CD4-positive, alpha-beta T cell treated with Interleukin-2 at 100 ng/mL for 4 hours (primary cell): Measurements from ENCODE around the gene KIAA1671.
A peak's percentile ranks its signal among the peaks of the same experiment; 100 is the strongest.
"Not testable (repeated sequence)": the region's sequence is repeated elsewhere in the genome, so short reads cannot be mapped to it uniquely, and the experiment has no call there.

Source experiments
- DNase-seq: peaks from one replicate; pipeline ENCODE4 v3.0.0-alpha.2; 2020; ENCODE audit warnings: low spot score

The KIAA1671 gene

DNA sequence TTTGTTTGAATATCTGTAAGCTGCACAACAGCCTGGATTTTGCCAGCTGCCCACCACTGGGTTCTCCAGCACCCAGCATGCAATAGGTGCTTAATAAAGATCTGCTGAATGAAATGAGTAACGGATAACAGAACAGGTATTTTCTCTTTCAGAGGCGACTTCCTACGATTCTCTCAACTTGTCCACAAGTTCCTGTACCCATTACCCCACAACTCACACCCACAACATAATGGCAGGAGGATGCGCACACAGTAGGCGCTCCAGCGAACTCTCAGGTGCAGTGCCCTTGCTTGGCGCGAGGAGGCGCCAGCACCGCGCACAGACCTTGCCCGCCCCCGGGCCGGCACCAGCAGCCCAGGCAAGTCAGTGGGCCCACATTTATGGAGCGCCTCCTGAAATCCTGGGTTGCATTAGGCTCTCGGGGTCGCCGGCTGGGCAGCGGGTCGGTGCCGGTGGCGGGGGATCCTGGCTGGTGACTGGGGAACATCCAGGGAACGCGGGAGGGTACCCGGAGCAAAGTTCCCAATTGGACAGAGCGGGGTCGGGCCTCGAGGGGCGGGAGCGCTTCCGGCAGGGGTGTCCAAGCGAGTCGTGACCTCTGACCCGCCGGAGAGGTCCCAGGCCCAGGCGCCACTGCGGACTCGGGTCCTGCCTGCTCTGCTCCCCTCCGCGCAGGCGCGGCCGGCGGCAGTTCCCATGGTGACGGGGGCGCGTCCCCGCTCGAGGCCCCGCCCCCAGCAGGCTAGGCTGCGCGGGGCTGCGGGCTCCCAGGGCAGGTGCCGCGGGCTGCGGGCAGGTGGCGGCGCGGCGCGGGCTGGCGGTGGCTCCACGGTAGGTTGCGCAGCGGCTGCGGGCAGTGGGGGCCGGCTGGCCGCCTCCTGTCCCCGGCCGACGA lies at the start of gene KIAA1671:
Gene KIAA1671 (plus strand): TSS at position 775 of the 895 bp plus-strand sequence. CDS start 75,284 bp downstream, outside the sequence.
- DNase-seq: peak; percentile 83

DNA sequence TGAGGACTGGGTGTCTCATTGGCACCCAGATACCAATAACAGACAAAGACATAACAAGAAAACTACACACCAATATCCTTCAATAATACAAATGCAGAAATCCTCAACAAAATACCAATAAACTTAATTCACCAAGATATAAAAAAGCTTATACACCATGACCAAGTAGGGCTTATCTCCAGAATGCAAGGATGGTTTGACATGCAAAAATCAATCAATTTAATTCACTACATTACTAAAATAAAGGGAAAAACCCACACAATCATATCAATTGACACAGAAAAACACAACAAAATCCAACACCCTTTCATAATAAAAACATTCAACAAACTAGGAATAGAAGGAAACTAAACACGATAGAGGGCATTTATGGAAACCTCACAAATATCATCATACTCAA lies 46.6 kb upstream of the KIAA1671 start:
- no peak for DNase-seq

DNA sequence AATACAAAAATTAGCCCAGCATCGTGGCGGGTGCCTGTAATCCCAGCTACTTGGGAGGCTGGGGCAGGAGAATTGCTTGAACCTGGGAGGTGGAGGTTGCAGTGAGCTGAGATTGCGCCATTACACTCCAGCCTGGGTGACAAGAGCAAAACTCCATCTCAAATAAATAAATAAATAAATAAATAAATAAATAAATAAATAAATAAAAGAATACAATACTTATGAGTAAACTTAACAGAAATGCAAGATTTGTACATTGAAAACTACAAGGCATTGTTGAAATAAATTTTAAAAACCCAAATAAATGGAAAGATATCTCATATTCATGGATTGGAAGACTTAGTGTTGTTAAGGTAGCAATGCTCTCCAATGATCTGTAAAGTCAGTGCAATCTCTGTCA lies 45.4 kb upstream of the KIAA1671 start:
- DNase-seq: not testable (repeated sequence)

DNA sequence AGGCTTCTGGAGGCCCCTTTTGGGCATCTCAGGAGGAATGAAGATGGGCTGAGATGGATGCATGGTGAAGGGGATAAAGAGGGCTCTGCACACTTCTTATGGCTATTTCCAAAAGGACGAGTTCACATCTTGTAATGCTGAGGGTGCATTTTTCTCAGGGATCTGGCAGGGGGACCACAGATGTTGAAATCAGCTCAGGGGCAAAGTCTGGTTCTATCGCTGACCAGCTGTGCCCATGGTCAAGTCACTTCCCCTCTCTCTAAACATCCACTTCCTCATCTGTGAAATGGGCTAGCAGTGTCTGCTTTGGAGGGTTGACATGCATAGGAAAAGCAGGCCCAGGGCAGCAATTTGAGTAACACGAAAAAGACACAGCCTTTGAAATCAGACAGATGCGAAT lies 32.5 kb upstream of the KIAA1671 start:
- no peak for DNase-seq

DNA sequence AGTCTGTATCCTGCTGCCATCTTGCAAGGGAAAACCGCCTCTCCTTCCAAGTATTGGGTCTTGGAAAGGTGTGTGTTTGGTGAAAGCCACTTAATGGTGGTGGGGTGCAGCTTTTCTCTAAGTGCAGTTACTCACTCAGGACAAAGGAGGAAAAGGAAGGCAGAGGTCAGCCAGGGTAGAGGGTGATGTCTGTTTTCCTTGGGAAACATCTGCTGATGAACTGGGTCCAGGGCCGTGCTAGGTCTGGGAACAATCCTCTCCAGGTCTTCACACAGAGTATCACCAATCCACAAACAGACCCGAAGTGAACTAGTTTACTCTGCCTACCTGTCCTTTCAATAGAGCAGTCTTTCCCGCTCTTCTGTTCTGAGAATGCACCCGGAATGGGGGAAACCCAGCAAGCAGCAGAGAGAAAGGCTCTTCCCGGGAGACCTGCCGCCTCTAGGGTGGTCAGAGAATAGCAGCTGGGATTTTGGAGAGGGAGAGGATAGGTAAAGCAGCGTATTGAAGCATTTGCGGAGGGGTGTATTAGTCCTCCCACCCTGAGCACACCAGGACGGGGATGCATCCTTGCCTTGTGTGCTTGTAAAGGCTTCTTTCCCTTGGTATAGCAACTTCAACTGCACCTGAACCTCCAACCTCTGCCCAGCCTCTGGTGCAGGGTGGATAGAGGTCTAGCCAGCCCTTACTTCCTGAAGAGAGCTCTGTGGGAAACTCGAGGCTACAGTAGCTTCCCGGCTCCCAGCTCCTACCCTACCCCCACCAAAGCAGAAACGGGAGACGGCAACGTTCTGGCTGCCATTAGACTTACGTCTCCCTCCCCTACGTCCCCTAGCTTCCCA lies 26.7 kb upstream of the KIAA1671 start:
- DNase-seq: no peak

DNA sequence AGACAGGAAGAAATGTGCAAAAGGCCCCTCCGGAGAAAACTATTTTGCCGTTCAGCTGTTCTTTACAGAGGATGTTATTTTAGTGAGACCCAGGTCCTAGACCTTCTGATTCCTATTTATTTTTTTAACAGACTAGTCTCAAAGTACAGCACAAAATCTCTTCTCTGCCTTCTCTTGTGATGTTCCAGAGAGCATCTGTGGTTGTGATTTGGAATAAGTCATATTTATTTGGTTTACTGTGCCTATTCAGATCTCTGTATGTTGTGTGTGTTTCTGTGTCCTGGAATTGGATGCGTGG lies 26.1 kb upstream of the KIAA1671 start:
- no peak for DNase-seq

DNA sequence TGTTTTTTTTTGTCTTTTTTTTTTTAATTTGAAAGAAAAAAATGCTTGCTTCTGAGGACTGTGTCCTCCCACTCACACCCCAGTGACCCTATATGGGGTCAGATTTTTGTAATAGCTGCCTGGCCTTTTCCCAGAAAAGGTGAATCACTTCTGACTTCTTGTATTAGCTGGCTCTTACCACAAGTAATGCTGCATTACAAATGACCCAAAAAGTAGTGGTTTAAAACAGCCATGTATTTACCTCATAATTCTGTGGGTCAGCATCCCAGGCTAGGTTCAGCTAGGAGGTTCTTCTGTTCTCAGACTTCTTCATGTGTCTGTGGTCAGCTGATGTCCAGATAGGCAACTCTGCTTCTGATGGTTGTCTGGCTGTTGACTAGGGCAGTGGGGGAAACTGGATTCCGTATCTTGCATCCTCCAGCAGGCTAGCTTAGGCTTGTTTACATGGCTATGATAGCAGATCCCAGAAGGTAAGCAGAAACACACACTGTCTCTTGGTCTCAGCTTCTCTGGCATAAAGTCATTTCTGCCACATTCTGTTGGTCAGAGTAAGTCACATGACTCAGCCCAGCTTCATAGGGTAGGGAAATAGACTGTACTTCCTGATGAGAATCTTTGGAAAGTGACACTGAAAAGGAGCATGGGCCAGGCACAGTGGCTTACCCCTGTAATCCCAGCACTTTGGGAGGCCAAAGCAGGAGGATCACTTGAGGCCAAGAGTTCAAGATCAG lies 25.5 kb upstream of the KIAA1671 start:
- DNase-seq: no peak

DNA sequence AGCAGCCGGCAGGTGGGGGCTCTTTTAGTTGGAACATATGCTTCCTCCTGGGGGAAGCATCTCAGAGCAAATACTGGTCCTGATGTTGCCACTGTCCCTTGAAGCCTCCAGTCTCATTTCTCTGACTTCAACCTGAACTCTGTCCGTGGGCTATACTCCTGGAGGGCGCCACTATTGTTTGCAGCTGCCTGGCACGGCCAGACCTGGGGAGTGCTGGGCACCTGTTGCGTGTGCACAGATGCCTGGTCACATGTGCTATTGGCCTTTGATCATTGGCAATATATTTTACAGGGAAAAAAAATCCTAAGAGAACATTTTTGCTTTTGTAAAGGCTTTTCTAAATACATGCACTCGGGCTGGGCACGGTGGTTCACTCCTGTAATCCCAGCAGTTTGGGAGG lies 24.2 kb upstream of the KIAA1671 start:
- no peak for DNase-seq

DNA sequence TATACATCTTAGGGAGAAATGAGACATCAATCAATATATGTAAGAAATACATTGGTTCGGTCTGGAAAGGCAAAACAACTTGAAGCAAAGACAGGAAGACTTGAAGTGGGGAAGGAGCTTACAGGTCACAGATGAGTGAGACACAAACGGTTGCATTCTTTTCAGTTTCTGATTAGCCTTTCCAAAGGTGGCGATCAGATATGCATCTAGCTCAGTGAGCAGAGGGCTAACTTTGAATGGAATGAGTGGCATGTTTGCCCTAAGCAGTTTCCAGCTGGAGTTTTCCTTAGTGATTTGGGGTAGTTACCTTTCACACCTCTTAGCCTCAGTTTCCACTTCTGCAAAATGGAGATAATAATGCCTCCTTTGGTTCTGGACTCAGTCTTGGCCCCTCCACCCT lies 21.8 kb upstream of the KIAA1671 start:
- no peak for DNase-seq

DNA sequence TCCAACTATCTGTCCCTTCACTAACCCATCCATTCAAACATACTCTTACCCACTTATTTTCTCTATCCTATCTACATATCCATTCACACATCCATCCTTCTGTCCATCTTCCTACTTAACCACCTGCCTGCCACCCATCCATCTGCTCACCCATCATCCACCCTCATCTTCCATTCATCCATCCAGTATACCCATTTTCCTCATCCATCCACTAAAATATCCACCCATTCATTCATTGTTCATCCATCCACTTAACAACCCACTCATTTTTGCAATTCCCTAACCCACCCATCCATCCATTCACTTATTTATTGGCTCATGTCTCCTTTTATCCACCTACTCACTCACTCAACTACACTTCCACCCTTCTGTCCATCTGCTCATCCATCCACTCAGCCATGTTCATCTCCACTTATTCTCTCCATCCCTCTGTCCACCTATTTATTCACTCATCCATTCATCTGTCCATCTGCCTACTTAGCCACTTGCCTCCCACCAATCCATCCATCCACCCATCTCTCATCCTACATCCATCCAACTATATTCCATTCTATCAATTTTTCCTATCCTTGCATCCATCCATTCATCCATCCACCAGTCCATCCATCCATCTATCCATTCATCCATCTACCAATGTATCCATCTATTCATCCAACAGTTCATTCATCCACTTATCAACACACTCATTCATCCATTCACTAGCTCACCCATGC lies 16.6 kb upstream of the KIAA1671 start:
- DNase-seq: no peak

DNA sequence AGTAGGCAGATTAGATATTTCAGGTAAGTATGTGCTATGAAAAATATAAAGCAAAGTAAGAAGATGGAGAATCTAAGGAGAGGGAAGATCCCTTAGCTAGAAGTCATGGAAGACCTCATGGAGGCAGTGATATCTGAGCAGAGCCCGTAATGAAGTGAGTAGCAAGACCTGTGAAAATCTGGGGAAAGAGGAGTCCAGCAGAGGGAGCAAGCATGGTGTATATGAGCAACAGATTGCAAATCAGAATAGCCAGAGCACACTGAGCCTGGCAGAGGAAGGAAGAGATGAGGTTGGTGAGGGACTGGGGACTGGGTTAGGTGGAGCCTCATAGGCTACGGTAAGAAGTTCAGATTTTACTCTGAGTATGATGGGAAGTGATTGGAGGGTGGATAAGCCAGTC lies 15.4 kb upstream of the KIAA1671 start:
- DNase-seq: no peak

DNA sequence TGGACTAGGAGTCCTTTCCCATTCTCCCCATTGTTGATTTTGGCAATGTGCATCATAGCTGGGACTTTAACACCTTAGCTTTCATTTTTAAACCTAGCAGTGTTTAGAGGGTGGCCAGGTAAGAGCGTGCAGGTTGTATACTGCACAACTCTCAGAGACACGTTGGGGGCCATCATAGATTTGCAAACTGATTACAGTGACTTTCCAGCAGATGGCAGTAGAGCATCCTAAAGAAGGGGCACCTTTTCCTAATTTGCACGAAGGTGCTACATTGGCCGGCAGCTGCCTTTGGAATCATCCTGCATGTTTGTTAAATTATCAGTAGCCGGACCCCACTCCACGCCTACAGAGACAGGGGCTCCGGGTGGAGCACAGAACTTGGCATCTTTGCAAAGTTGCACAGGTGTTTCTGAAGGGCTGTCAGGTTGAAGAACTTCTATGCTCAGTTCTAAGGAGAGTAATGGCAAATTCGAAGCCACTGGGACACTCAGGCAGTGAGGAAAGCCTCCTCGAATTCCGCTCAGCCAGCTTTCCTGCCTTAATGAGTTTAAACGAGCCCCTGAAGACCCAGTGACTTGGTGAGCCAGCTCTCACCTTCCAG lies 13.7 kb upstream of the KIAA1671 start:
- peak; percentile 59 for DNase-seq

DNA sequence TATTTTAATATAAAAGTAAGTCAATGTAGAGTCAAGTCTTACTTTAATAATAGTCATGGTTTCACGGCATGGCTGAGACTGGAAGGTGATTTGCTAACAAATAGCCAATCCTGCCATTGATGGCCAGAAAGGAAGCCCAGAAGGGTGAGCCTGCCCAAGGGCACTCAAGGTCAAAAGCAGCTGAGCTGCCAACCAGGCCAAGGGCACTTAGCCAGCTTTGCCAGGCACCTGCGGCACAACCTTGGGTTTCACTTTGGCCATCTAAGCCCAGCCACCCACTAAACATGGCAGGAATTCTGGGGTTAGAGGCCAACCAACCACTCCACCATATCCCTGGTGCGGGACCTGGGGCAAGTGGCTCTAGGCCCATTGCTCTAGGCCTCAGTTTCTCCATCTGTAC lies 10.2 kb upstream of the KIAA1671 start:
- DNase-seq: no peak

DNA sequence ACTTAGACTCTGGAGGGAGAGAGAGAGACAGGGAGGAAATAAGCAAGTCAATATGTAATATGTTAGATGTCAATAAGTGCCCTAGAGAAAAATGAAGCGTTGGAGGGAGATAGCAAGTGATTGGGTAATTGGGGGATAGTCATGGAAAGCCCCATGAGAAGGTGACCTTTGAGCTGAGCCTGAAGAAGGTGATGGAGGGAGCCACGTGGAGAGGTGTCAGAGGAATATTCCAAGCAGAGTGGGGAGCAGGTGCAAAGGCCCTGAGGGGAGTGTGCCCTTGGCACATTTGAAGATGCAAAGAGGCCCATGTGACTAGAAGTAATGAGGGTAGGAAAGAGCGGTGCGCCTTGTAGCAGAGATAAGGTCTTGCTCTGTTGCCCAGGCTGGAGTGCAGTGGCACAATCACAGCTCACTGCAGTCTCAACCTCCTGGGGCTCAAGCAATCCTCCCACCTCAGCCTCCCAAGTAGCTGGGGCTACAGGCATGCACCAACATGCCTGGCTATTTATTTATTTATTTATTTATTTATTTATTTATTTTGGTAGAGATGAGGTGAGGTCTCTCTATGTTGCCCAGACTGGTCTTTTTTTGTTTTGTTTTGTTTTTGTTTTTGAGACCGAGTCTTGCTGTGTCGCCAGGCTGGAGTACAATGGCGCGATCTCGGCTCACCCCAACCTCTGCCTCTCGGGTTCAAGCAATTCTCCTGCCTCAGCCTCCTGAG lies 8.1 kb upstream of the KIAA1671 start:
- DNase-seq: no peak

DNA sequence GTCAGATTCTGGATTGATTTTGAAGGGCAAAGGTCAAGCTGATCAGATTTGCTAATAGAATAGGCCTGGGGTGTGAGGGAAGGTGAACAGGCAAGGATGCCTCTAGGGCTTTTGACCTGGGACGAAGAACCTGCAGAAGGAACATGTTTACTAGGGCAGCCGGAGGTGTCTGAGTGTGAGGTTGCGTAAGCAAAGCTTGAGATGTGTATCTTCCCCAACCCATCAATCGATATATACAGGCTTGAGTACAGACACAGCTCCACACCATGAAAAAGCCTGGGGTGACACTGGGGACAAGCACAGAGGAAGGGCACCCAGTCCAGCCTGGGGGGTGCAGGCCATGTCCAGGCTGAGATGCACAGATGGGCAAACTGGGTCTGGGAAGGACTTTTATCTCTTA lies 7.1 kb upstream of the KIAA1671 start:
- no peak for DNase-seq

DNA sequence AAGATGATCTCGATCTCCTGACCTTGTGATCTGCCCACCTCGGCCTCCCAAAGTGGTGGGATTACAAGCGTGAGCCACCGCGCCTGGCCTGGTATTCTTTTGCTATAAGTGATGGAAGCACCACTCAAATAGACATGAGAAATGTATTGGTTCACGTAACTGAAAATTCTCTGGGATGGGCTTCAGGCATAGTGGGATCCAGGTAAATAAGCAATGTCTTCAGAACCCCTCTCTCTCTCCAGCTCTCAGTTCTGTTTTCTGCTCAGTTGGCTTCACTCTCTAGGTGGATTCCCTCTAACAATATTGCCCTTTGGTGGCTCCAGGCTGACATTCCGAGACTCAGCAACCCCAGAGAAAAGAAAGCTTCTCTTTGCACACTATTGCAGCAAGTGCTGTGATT lies 5.1 kb upstream of the KIAA1671 start:
- DNase-seq: no peak

DNA sequence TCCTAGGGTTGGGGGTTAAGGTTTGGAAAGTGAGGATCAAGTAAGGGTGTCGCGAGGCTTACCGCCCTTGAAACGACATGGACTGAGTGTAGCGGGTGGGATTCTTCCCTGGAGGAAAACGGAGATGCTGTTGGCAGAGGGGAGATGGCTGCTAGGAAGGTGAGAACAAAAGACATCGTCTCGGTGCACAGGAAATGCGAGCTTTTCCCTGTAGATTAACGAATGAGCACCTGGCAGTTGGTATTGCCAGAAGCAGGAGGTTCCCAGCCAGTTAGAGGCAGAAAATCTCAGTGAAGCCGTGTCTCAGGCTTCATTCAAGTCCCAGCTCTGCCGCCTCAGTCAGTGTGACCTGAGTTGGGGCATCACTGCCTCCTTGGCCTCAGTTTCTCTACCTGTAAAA lies 4.6 kb upstream of the KIAA1671 start:
- no peak for DNase-seq

DNA sequence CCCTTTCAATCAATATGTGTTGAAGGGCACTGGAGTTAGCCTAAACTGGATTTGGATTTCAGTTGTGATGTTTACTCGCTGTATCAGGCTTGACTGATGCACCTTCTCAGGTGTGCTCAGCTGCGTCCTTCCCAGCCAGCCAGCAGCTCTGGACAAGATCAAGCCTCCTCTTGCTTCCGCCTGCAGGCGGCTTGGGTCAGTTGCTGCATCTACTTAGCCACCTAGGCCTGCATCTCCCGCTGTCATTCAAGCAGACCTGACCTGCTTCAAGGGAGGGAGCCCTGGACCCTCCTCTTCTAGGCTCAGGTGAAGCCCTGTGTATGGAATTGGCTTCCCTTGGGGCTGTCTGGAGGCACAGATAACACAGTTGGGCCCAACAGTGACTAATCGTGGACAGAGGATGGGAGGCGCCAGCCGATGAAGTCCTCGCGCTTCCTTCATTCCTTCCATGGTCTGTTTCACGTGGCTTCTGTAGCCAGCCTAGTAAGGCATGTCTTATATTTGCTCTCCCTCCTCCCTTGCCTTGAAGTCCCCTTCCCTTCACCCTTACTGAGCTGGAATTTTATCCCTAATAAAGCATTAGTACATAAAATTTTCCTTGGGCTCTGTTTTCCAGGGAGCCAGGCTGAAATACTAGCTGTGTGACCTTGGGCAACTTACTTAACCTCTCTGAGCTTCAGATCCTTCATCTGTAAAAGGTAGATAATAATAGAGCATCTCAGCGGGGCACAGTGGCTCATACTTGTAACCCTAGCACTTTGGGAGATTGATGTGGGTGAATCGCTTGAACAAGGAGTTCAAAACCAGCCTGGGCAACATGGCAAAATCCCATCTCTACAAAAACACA lies 3.9 kb upstream of the KIAA1671 start:
- no peak for DNase-seq

DNA sequence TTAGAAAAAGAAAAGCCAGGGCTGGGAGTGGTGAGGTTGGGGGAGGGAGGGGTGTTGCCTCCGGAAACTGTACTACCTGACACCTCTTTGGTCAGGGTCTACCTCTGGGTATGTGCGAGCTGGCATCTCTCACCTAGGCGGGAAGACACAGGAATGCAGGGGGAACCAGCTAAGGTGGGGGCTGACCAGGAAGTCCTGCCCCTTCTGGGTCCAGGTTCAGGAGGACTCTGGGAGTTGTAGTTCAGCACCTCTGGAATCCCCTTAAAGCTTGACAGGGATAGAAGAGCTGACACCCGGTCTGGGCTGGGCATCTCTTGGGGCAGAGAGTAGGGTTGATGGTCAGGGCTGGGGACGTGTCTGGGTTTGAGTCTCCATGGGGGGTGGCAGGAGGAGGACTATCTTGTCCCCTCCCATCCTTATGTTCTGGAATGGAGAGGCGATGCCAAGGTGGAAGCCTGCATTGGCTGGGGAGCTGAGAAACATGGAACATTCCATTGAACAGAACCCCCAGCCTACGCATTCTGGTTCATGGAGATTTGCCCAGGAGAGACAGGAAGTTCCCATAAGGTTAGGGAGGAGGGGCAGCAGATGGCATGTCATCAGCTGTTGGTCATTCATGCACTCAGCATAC lies 2.1 kb upstream of the KIAA1671 start:
- DNase-seq: no peak
